HG02973 (cell line): ENCODE measurements around the gene CARMIL3.
"Not testable (repeated sequence)": the region's sequence is repeated elsewhere in the genome, so short reads cannot be mapped to it uniquely, and the experiment has no call there.

Experiments used
- ATAC-seq: cut with Tn5 transposase; IDR thresholded peaks from one replicate; pipeline ENCODE4 v1.9.1; 2021; ENCODE audit warnings: moderate library complexity; ENCODE audit not compliant: unreplicated experiment

Gene CARMIL3

DNA sequence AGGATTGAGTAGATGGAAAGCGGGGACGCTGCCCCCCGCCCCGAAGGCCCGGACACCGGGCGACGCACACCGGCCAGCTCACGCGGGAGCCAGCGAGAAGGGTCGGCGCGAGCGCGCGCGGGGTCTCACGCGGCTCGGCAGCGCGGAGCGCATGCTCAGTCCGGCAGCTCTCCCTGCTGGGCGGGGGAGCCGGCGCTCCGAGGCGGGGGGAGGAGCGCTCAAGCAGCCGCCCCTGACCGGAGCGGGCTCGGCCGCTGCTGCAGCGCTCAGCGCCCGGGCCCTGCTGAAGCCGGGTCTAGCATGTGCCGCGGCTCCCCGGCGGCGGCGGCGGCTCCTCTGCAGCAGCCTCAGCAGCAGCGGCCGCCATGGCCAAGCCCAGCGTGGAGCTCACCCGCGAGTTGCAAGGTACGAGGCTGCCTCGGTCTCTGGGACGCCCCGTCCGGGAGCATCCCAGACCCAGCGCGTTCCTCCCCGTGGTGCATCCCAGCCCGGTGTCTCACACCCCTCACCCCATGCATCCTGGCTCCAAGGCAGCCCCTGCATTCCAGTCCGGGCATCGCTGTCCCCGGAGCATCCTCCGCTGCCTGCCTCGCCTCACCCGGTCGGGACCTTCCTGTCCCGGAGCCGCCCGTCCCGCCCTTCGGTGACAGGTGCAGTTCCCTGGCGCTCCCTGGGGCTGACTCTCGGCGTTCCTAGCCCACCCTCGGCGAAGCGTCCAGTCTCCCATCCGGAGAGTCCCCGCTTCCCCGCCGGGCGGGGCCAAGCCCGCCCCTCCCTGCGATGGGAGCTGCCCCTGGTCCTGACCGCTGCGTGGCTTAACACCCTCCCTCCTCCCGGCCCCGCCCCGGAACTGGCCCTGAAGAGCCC, at the start of gene CARMIL3:
Gene CARMIL3, plus strand, starts transcription at position 221 of the 867 bp plus-strand sequence. Its CDS starts 145 bp downstream, at position 366.
- peak; percentile 59 for ATAC-seq

DNA sequence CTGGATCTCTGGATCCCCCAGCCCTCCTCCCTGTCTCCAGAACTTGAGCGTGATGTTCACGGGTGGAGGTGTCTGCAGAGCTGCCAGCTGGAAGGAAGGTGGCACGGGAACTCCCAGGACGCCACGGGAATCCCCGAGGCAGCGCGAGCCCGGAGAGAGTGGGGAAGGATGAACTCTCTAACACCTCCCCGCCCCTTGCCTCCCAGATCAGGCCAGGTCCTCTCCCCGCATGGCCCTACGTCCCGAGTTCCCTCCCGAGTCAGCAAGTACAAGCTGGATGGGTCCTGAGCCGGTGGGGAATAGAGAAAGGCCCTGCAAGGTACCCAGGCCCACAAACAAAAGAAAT, 45.4 kb upstream of the CARMIL3 start:
- ATAC-seq = peak; percentile 37

GRCh38 chr14:24006817-24007652, 44.8 kb upstream of the CARMIL3 start:
- ATAC-seq = peak; percentile 68

GRCh38 chr14:24011051-24011450, 40.8 kb upstream of the CARMIL3 start:
- ATAC-seq = no peak

- not testable (repeated sequence) for ATAC-seq
These were observed 39.0 kb upstream of the CARMIL3 start for GRCh38 chr14:24012726-24013273.

DNA sequence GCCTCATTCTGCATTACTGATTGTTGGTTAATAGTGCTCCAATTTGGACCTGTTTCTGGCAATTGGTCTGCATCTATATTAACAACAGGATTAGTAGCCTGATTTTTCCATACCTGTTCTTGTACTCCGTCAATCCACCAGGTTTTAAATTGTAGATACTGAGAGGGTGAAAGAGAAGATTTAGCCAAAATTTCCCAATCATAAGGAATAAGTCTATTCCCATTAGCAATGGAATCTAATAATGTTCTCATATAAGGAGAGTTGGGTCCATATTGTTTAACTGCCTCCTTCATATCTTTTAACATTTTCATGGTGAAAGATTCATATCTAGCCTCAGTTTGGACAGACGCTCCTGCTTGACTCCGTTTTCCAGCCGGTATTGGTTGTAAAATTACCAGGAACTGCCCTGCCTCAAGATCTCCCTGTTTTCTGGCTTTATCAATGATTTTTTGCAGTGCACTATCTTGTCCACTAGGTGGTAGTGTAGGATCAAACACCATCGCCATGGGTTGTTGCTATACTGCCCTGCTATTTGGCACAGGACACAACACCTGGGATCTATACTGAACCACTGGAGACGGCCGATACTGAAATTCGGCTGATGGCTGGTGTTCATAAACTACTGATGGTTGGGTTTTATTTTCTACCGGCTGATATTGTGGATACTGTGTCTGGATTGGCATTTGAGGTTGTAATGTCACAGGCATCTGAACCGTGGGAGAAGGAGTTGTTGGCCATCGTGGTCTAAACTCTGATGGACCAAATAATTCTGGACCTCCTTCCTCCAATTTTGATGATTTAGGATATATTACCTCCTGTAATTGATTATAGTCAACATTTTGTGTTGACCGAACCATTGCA, 37.9 kb upstream of the CARMIL3 start:
- ATAC-seq = no peak

- ATAC-seq = not testable (repeated sequence)
These were observed 36.1 kb upstream of the CARMIL3 start for GRCh38 chr14:24015745-24016144.

DNA sequence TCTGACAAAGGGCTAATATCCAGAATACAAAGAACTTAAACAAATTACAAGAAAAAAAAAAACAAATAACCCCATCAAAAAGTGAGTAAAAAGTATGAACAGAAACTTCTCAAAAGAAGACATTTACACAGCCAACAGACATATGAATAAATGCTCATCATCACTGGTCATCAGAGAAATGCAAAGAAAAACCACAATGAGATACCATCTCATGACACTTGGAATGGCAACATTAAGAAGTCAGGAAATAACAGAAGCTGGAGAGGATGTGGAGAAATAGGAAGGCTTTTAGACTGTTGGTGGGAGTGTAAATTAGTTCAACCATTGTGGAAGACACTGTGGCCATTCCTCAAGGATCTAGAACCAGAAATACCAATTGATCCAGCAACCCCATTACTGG, 32.8 kb upstream of the CARMIL3 start:
- not testable (repeated sequence) for ATAC-seq

- ATAC-seq = not testable (repeated sequence)
These were observed 31.9 kb upstream of the CARMIL3 start for GRCh38 chr14:24019944-24020343.

- not testable (repeated sequence) for ATAC-seq
These were observed 31.3 kb upstream of the CARMIL3 start for GRCh38 chr14:24020520-24020919.

GRCh38 chr14:24024939-24025418, 26.8 kb upstream of the CARMIL3 start:
- ATAC-seq = not testable (repeated sequence)

DNA sequence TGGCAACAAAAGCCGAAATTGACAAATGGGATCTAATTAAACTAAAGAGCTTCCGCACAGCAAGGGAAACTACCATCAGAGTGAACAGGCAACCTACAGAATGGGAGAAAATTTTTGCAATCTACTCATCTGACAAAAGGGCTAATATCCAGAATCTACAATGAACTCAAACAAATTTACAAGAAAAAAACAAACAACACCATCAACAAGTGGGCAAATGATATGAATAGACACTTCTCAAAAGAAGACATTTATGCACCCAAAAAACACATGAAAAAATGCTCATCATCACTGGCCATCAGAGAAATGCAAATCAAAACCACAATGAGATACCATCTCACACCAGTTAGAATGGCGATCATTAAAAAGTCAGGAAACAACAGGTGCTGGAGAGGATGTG, 22.1 kb upstream of the CARMIL3 start:
- ATAC-seq = not testable (repeated sequence)

DNA sequence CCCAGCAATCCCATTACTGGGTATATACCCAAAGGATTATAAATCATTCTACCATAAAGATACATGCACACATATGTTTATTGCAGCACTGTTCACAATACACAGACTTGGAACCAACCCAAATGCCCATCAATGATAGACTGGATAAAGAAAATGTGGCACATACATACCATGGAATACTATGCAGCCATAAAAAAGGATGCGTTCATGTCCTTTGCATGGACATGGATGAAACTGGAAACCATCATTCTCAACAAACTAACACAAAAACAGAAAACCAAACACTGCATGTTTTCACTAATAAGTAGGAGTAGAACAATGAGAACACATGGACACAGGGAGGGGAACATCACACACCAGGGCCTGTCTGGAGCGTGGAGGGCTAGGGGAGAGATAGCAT, 20.5 kb upstream of the CARMIL3 start:
- ATAC-seq = not testable (repeated sequence)

GRCh38 chr14:24032727-24033418, 18.9 kb upstream of the CARMIL3 start:
- no peak for ATAC-seq

DNA sequence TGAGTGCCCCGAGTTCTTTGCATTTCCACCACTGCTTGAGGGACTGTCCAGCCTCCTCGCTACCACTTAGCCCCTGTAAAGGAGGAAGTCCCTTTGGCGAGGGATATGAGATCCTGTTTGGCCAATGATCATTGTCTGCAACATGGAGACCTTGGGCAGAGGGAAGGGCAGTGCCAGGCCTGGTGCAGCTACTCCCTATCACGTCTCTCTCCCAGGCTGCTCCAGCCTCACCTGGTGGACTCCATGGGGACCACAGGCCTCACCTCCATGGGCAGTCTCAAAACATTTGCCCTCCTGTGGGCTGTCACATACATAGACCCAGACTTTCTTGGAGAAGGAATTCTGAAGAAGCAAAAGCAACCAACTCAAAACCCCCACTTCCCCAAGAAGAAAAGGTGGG, 16.0 kb upstream of the CARMIL3 start:
- peak; percentile 27 for ATAC-seq

DNA sequence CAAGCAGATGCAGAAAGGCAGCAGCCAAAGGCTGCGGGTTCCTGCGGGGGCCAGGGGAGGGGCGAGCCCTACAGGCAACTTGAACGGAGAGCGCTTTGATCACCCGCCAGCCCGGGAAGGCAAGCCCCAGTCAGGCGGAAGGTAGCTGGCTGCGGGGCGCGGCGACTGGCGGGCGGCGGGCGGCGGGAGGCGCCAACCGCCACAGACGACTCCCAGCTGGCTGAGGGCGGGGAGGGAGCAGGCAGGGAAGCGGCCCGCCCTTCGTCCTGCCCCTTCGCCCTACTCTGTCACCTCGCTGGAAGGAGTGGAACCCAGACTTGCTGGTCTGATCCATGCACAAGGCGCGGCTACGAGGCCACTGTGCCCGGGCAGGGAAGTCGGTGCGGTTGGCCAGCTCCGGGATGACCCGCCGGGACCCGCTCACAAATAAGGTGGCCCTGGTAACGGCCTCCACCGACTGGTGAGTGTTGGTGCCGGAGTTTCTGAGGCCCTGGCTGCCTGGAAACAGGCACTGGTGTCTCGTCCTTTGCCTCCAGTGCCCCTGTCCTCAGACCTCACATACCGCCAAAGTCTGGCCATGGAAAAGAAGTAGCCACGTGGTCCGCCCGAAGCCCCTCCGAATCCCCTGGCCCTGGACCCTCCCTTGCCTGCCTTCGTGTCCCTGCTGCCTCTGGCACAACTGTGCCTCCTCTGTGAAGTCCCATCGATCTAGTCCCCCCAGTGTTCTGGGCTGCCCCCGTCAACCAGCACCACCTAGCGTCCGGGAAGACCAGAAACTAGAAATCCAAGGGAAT, 15.4 kb upstream of the CARMIL3 start:
- peak; percentile 54 for ATAC-seq

DNA sequence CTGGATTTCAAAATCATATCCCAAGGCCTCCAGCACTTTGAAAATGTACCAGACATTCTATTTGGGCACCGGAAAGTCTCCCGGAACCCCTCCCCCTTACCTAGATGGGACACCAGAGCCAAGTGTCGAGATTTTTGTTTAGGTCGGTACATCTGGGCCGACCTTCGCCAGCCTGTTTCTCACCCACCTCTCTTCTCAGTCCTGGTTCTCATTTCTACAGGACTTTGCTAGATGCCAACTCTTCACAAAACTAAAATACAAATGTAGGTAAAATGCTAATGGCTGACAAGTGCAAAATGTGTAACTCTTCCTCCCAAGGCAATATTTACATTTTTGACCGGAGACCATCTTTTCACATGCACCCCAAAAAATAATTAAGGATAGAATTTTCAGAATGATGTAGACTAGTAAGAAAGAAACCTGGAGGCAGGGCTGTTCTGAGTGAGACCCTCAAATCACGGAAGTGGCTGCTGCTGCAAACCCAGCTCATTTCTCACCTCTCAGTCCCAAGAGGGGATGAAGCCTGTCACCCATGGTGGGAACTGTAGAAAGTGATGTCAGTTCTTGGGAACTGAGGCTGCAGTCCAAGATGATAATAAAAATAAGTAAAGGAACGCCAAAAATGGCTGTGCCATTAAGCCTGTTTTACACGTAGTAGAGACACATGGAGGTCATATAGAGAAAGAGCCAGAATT, 14.7 kb upstream of the CARMIL3 start:
- ATAC-seq = not testable (repeated sequence)

DNA sequence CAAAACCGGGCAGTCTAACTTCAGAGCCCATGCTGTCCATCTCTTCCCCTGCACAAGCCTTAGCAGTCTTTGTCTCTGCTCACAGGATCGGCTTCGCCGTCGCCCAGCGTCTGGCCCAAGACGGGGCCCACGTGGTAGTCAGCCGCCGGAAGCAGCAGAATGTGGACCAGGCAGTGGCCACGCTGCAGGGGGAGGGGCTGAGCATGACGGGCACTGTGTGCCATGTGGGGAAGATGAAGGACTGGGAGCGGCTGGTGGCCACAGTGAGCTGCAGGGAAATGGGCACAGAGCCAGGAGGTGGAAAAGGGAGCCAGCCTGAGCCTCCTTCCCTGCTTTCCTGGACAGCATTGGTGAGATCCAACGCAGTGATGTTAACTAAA, 14.2 kb upstream of the CARMIL3 start:
- no peak for ATAC-seq
